ENCODE results near the gene PPARG.
"Not testable (repeated sequence)": the region's sequence is repeated elsewhere in the genome, so short reads cannot be mapped to it uniquely, and the experiment has no call there.

Gene PPARG

DNA sequence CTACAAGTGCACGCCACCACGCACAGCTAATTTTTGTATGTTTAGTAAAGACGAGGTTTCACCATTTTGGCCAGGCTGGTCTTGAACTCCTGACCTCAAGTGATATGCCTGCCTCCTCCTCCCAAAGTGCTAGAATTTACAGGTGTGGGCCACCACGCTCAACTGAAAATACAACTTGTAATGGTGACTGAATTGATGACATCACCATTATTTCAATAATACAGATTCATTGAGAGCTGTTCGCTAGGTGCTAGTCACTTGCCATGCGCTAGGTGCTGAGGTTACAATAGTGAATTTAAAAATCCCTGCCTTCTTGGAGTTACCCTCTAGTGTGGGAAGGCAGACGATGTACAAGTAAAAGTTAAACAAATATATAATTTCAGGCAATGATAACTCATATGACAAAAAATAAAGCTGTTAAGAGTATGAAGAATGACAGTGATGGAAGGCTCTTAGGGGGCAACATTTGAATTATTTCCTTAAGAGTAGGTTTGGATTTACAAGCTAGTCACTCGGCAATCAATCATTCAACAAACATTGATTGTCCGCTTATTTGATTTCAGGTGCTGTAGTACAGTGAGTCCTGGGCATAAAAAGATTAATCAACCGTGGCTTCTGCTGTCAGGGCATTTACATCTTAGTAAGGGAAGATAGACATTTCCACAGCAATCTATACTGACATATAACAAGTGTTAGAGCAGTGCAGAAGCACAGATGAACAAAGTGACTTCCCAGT lies 9.1 kb upstream of the PPARG start:
- DNase-seq = peak; percentile 19

DNA sequence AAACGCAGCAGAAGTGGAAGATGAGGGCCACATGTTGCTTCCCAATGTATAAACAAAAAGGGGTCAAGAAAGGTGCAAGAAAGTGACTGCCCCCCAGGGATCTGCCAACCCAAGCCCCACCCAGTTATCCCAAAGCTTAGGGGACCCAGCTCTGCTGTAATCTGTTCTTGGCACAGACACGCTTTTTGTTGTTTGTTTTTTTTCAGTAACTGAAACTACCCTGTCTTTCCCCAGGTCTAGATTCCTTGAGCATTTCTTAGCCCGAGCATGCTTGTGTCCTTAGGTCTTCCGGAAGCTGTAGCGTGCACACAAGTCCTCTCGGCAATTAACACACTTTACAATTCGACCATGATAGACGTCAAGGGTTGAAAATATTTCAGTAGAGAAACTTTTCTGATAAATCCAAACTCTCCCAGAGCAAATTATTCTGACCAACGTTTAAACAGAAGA lies 8.5 kb upstream of the PPARG start:
- DNase-seq = no peak

GRCh38 chr3:12284591-12284990 lies 4.3 kb upstream of the PPARG start:
- DNase-seq = no peak

- no peak for DNase-seq
These were observed 3.8 kb upstream of the PPARG start for GRCh38 chr3:12285003-12285555.

- not testable (repeated sequence) for DNase-seq
These were observed 3.1 kb upstream of the PPARG start for GRCh38 chr3:12285779-12286178.

- no peak for DNase-seq
These were observed 2.4 kb upstream of the PPARG start for GRCh38 chr3:12286504-12286903.

DNA sequence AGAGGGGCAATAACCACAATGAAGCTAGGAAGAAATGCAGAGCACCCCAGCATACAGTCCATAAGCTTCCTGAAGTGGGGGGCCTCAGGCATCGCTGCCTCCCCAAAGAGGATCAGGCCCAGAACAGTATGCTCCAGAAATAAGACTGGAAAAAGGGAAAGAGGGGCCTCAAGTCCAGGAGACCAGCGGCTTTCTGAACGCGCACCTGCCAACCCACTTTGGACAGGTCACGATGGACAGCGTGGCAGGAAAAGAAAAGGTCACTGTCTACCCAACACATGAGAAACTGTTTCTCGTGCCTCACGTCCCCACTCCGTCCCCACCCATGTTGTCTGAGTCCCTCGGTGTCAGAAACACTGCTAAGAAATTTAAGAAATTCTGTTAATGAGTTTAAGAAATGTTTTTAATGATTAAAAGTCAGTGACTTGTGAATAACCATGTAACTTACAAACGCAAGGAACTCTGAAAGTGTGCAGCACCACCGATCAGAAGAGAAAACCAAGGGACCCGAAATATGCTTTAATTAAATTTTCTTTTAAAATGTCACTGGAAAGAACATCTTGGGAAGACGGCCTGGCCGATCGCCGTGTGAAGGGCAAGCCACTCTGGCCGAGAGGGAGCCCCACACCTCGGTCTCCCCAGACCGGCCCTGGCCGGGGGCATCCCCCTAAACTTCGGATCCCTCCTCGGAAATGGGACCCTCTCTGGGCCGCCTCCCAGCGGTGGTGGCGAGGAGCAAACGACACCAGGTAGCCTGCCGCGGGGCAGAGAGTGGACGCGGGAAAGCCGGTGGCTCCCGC lies 1.7 kb upstream of the PPARG start:
- peak; percentile 24 for DNase-seq

DNA sequence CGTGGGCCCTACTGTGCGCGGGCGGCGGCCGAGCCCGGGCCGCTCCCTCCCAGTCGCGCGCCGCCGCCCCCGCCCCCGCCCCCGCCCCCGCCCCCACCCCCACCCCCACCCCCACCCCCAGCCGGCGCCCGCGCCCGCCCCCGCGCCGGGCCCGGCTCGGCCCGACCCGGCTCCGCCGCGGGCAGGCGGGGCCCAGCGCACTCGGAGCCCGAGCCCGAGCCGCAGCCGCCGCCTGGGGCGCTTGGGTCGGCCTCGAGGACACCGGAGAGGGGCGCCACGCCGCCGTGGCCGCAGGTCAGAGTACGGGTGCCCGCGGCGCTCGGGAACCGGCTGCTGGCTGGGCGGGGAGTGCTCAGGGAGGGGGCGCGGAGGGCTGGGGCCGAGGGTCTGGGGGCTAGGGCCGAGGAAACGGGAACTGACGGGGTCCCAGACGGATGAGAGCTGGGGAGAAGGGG lies 1.1 kb upstream of the PPARG start:
- peak; percentile 47 for DNase-seq

DNA sequence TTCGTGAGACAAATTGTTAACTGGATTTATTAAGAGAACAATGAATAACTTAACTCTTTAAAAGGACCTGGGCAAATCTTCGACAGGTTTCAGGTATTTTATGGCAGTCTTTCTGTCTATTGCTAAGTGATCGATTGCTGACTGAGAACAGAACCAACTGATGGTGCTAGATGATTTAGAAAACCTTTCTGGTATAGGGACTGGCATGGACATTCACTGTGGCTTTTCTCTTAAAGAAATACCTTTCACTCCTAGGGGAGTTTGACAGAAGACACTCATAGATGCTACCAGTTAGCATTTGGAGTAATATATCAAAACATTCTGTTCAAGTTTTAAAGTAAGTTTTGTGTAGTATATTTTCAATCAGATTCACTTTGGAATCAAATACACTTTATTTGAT lies 654 bp downstream of the PPARG start:
- DNase-seq = no peak

- no peak for DNase-seq
These were observed 3.9 kb downstream of the PPARG start for GRCh38 chr3:12292770-12293169.

GRCh38 chr3:12294885-12295580 lies 6.2 kb downstream of the PPARG start:
- DNase-seq = no peak

DNA sequence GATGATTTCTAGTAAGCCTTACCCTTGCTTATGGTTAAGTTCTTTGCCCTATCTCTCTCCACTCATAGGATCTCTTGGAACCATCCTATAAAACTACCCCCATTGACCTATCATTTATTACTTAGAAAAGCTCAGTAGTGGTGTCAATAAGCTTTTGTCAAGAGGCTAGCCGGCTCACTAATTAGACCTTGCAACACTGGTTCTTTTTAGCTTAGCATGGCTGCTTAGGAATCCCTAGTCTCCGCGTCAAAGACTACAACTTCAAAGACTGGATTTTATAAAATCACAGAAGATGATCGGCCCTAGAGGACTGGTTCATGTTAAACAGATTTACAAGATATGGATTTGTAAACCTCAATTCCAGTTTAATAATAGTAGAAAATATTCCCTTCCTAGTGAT lies 7.6 kb downstream of the PPARG start:
- no peak for DNase-seq

- no peak for DNase-seq
These were observed 10.2 kb downstream of the PPARG start for GRCh38 chr3:12299026-12299425.

GRCh38 chr3:12300137-12300536 lies 11.3 kb downstream of the PPARG start:
- no peak for DNase-seq

DNA sequence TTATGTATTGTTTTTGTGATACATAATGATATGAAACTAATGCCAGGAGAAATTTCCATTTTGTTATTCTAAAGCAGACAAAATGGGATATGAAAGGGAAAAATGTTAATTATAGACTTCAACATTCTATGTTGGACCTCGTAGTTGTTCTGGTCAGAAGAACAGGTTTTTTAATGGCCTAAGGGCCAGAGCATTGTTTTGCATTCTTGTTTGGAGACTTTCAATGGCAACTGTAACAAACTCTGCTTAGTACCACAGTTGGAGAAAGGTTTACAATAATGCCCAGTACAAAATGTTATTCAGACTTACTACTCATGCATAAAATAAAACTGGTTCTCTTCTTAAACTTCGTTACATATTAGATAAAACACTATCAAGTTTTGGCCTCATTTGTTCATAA lies 12.2 kb downstream of the PPARG start:
- DNase-seq = no peak

DNA sequence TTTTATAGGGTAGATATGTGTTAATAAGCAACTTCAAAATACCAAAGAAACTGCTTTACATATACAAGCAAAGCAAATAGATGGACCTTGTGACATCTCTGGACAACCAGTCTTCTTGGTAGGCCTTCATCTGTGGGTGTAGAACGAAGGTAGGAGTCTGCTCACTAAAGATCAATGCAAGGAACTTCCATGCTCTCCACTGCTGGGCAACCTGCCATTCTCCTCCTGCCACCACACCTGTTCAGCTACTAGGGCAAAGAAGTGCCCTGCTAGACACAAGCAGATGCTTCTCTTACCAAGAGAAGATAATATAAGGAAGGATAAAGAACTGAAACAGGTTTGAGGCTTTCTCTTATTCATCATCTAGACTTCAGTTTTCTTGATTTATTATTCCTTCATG lies 12.6 kb downstream of the PPARG start:
- DNase-seq = no peak

DNA sequence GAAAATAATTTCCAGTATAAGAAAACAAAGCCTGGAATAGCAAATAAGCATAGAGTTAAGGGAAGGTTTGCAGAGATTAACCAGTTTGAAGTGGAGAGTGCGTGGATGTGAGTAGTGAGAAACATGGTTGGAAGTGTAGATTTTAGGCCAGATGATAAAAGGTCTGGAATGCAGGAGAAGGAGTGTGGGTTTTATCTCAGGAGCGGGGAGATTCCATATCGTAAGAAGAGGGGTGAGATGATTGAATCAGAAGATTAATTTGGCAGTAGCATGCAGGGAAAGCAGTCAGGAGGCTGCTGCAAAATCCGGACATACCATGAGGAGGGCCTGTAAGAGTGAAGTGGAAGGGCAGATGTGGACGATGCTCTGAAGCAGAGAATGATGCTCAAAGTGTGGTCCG lies 13.7 kb downstream of the PPARG start:
- DNase-seq = no peak

DNA sequence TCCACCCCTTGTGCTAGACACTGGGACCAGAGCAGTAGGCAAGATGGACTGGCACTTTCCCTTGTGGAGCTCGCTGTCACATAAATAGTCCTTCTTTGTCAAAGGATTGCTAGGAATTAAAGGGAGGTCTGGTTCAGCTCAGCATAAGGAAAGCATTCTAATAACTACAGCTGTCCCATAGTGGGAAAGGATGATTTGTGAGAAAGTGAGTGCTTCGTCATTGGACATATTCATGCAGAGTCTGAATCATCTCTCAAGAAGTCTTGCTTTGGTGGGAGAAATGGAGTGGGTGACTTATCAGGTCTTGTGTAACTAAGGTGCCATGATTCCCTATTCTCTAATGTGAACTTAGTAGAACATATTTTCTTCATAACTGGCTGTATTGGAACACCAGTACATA lies 14.7 kb downstream of the PPARG start:
- no peak for DNase-seq

DNA sequence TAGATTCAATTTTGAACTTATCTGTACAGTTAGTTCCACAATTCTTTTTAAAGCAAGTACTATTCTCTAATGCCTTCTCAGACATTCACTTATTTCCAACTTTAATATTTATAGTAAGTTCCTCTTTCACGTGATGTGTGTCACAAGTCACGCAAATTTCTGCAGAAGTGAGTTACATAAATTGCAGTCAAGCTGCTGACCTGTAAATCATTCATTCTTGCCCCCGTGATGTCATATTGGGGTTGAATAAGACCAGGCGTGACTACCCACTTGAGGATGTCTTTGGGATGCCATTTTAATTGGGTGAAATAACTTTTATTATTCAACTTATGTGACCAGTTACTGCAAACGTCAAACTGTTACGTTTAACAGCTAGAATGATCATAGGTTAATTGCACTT lies 15.1 kb downstream of the PPARG start:
- no peak for DNase-seq

- no peak for DNase-seq
These were observed 18.3 kb downstream of the PPARG start for GRCh38 chr3:12307136-12307535.

GRCh38 chr3:12308517-12308916 lies 19.6 kb downstream of the PPARG start:
- no peak for DNase-seq

DNA sequence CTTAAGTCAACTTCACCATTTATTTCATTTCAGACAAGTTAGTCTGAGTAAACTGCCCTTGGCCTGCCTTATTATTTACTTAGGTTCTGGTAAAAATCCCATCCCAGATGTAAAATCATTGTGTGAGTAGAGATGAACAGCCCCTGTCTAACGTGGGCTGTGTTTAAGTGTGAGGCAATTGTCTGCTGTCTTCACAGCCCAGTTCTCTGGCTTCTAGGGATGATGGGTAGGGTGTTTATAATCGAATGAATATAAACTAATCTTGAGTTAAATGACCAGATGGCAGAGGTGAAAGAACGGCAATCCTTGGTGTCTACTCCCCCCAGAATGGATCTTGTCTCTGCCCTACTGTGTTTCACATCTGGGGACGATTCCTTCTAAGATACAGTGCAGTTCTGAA lies 20.8 kb downstream of the PPARG start:
- no peak for DNase-seq

GRCh38 chr3:12312010-12312409 lies 23.1 kb downstream of the PPARG start:
- DNase-seq = no peak

Data from eye (tissue), 1 donor.